Astrocyte of the spinal cord (primary cell): ENCODE results near the gene MT1X.
"Not testable (repeated sequence)": the region's sequence is repeated elsewhere in the genome, so short reads cannot be mapped to it uniquely, and the experiment has no call there.

Experiments used
- DNase-seq: peaks from one replicate; pipeline ENCODE4 v3.0.0; 2011; ENCODE audit warnings: low read depth, low spot score
- H3K4me3 ChIP-seq: 2 replicates; pipeline ENCODE4 v1.5.1; 2011; ENCODE audit warnings: low read depth, mild to moderate bottlenecking, low read length, moderate library complexity
- in situ Hi-C: cut with HindIII; loops from 2 replicates; pipeline ENCODE4 v1.10.0; 2017; ENCODE audit warnings: low sequenced_read_pairs
- TF ChIP-seq, protein P1 (sequence below): IDR thresholded peaks from 2 replicates; pipeline ENCODE4 v1.5.1; 2012; ENCODE audit warnings: low read depth, mild to moderate bottlenecking, low read length, inconsistent platforms

MT1X gene

DNA sequence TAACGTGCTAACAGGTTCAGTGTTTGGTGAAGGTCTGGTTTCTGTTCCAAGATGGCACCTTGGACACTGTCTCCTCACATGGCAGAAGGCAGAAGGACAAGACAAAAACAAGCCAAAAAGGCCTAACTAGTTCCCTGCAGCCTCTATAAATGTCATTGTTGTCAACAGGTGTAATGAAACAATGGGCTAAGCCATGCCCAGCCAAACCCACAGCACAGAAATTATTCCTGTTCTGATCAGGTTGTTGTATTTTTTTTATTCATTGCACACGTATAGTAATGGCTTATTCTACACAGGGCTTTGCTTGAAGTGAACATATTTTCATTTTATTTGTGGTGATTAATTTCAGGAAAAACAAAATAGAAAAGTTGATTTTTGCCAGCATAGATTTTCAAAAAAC is 31.5 kb downstream of the MT1X start:
- DNase-seq: no peak
- TF ChIP-seq, protein P1, sequence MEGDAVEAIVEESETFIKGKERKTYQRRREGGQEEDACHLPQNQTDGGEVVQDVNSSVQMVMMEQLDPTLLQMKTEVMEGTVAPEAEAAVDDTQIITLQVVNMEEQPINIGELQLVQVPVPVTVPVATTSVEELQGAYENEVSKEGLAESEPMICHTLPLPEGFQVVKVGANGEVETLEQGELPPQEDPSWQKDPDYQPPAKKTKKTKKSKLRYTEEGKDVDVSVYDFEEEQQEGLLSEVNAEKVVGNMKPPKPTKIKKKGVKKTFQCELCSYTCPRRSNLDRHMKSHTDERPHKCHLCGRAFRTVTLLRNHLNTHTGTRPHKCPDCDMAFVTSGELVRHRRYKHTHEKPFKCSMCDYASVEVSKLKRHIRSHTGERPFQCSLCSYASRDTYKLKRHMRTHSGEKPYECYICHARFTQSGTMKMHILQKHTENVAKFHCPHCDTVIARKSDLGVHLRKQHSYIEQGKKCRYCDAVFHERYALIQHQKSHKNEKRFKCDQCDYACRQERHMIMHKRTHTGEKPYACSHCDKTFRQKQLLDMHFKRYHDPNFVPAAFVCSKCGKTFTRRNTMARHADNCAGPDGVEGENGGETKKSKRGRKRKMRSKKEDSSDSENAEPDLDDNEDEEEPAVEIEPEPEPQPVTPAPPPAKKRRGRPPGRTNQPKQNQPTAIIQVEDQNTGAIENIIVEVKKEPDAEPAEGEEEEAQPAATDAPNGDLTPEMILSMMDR: no peak
- no peak overlapping the region for H3K4me3 ChIP-seq
- in situ Hi-C loops: no loop called here

DNA sequence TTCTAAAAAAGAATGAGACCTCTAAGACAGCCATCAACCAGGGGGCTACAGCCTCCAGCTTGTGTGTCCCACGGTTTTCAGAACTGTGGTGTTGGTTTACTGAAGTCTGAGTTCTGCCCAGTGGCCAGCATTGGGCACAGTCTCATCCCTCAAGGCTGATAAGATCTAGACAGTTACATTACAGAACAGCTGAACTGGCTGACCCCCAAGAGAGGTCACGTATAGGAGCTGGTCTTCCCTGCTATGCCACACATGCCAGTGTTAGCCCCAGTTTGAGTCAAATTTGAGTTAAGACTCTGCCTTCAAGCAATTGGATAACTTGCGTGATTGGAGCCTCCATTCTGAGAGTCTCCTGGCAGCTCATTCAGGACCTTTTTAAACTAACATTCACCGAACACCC is 32.9 kb downstream of the MT1X start:
- in situ Hi-C loops: no loop called here
- TF ChIP-seq, protein P1: no peak
- no peak overlapping the region for H3K4me3 ChIP-seq
- no peak for DNase-seq

DNA sequence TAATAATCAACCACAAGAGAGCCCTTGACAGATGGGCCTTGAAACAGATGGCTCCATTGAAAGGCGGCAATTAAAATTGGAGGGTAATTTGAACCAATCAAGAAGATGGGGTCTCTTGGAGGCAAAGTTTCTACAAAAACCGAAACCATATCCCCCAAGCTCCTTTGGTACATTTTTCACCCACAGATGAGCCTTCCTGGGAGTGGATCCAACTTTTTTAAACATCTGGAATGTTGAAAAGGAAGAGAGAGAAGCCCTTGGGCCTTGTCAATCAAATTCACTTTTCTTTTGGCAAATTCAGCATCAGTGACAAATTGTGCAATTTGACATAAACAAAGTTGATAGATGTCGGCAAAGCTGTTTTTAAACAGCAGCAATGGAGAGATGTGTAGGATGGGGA is 34.5 kb downstream of the MT1X start:
- in situ Hi-C loops: no loop called here

DNA sequence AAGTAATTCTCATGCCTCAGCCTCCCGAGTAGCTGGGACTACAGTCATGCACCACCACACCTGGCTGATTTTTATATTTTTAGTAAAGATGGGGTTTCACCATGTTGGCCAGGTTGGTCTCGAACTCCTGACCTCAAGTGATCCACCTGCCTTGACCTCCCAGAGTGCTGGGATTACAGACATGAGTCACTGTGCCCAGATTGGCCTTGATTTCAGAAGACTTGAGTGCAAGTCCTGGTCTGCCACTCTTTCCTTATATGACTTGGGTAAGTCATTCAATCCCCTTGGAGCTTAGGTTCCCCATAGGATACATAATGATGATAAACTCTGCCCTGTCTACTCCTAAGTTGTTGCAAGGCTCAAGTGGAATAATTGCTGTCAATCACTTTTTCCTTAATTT is 35.3 kb downstream of the MT1X start:
- H3K4me3 ChIP-seq, DNase-seq, in situ Hi-C loops: not testable (repeated sequence)

More for the DNA sequence above, 34.5 kb downstream of the MT1X start:
- no peak overlapping the region for H3K4me3 ChIP-seq
- DNase-seq: no peak
- TF ChIP-seq, protein P1: no peak

DNA sequence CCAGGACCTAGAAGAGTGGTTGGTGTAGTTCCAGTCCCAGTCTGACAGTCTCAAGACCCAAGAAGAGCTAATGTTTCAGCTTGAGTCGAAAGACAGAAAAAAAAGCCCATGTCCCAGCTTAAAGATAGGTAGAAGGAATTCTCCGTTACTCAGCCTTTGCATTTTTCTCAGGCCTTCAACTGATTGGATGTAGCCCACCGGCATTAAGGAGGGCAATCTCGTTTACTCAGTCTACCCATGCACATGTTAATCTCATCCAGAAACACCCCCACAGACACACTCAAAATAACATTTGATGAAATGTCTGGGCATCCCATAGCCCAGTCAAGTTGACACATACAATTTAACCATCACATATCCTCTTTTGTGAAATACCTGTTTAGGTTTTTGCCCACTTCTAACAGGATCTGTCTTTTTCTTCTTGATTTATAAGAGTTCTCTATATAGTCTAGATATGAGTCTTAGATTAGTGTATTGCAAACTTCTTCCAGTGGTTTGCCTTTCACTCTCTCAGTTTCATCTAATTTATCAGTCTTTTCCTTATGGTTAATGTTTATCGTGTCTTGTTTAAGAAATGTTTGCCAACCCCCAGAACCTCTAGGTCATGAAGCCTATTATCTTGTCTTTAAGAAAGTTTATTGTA is 40.1 kb downstream of the MT1X start:
- TF ChIP-seq, protein P1: no peak
- no peak overlapping the region for H3K4me3 ChIP-seq
- in situ Hi-C loops: no loop called here
- DNase-seq: no peak

DNA sequence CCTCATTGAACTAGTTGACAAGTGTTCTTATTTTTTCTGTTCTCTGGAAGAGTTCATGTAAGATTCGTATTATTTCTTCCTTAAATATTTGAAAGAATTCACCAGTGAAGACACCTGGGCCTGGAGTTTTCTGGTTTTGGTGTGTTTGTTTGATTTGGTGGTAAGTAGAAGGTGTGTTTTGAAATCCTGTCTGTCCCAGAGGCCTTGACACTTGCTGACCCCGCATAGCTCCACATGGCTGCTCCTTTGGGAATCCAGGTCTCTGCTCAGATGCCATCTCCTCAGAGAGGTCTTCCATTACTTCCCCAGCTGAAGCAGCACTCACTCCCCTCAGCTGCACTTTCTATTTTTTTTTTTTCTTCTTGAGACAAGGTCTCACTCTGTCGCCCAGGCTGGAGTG is 41.9 kb downstream of the MT1X start:
- in situ Hi-C loops: no loop called here

DNA sequence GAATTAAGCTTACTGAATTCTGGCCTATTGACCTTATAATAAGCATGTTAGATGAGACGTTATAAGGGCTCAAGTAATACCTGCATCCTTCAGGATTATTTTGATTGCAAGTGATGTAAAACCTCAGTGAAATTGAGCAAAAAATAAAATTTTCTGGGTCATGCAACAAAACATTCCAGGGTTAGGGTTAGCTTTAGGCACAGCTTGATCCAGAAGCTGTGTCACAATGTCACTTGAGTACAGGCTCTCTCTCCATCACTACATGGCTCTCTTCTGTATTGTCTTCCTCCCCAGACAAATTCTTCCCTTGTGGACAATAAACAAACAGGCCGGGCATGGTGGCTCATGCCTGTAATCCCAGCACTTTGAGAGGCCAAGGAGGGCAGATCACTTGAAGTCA is 44.0 kb downstream of the MT1X start:
- DNase-seq: no peak
- no peak overlapping the region for H3K4me3 ChIP-seq
- in situ Hi-C loops: no loop called here
- TF ChIP-seq, protein P1: no peak

More for the DNA sequence above, 41.9 kb downstream of the MT1X start:
- TF ChIP-seq, protein P1: no peak
- no peak overlapping the region for H3K4me3 ChIP-seq
- DNase-seq: no peak
